K562 (cell line): Measurements from ENCODE around the gene ANXA7. TPM values are rescaled to one million over a fixed set of nuclear protein-coding genes. Genes with fewer than 3 reads are reported as not detected.

ENCODE experiments used
- ATAC-seq: fragments of 200-7000 bp; cut with Tn5 transposase; 3 replicates; pipeline ENCODE4 v1.9.1; 2020; ENCODE audit warnings: moderate library complexity
- BruUV-seq: library from RNA; stranded (reverse); fragments of 400-500 nt; replicated peaks from 2 replicates; lab custom pipeline; 2021; lab: Mats Ljungman, UMichigan
- CTCF ChIA-PET: fragments of 300-600 bp; formaldehyde crosslinking; extraction: SDS; loops from one replicate; lab custom pipeline; 2021; ENCODE audit warnings: low intra/inter-chr PET ratio; lab: Yijun Ruan, JAX
- POLR2A ChIA-PET: fragments of 300-600, 350-650 bp; sonication (Branson Sonifier 250); formaldehyde crosslinking; extraction: SDS; loops from one replicate; lab custom pipeline; 2021; ENCODE audit warnings: antibody characterized with exemption, inconsistent platforms; lab: Yijun Ruan, JAX
- DNase-seq, 4 experiments: peaks; one replicate each; pipeline versions ENCODE4 v3.0.0 to v3.0.0-alpha.2; 2011 to 2018; ENCODE audit warnings: low spot score in 3 of 4, mixed read lengths in 3 of 4; ENCODE audit errors: extremely low read depth in 1 of 4
- FAIRE-seq: peaks from 2 replicates; lab custom pipeline; 2011; peaks lifted over from hg19 to GRCh38; lab: Jason Lieb, UNC
- H2AFZ ChIP-seq: 2 replicates; pipeline ENCODE4 v1.6.0; 2011; ENCODE audit warnings: low read depth, low read length, control low read depth, inconsistent platforms
- H3K27ac ChIP-seq: fragments of 200-600 bp; 3 replicates; pipeline ENCODE4 v1.8.0; 2011; ENCODE audit warnings: low read depth, mild to moderate bottlenecking, control low read depth, inconsistent platforms, low read length, moderate library complexity, mixed read lengths; ENCODE audit errors: extremely low read depth
- H3K27me3 ChIP-seq, 2 experiments: fragments of 300-600 bp in 1 of 2; 2 replicates in 1 of 2; 3 replicates in 1 of 2; pipeline versions ENCODE4 v1.6.0 to v1.8.0; 2011; ENCODE audit warnings: inconsistent platforms in 2 of 2, low read length in 2 of 2, mild to moderate bottlenecking in 1 of 2, mixed read lengths in 1 of 2, moderate library complexity in 1 of 2; ENCODE audit not compliant: control insufficient read depth in 2 of 2, insufficient read depth in 2 of 2
- H3K36me3 ChIP-seq: fragments of 300-600 bp; 3 replicates; pipeline ENCODE4 v1.8.0; 2011; ENCODE audit warnings: mild to moderate bottlenecking, low read length, inconsistent platforms; ENCODE audit not compliant: control insufficient read depth, insufficient read depth
- H3K4me1 ChIP-seq, 2 experiments: fragments of 200-600 bp in 1 of 2; replicated peaks in 1 of 2; 2 replicates in 1 of 2; 3 replicates in 1 of 2; pipeline versions ENCODE4 v1.5.1 to v1.8.0; 2011; ENCODE audit warnings: inconsistent platforms in 2 of 2, low read length in 2 of 2, mild to moderate bottlenecking in 1 of 2, mixed read lengths in 1 of 2, moderate library complexity in 1 of 2; ENCODE audit not compliant: control insufficient read depth in 2 of 2, insufficient read depth in 2 of 2
- H3K4me2 ChIP-seq: 2 replicates; pipeline ENCODE4 v1.6.1; 2011; ENCODE audit warnings: low read length, control low read depth, inconsistent platforms, mixed read lengths; ENCODE audit not compliant: insufficient read depth
- H3K4me3 ChIP-seq: fragments of 200-600 bp; sonication (generic), shearing (Covaris generic); 2 replicates; pipeline ENCODE4 v1.5.1; 2016; ENCODE audit warnings: control low read depth, inconsistent platforms
- H3K79me2 ChIP-seq: fragments of 200-600 bp; 3 replicates; pipeline ENCODE4 v1.8.0; 2011; ENCODE audit warnings: low read length, inconsistent platforms; ENCODE audit not compliant: control insufficient read depth, insufficient read depth
- H3K9ac ChIP-seq, 2 experiments: 2 replicates each; pipeline versions ENCODE4 v1.6.0 to v1.6.1; 2011; ENCODE audit warnings: low read depth in 2 of 2, low read length in 2 of 2, control low read depth in 1 of 2, inconsistent platforms in 1 of 2, mild to moderate bottlenecking in 1 of 2, mixed read lengths in 1 of 2; ENCODE audit not compliant: insufficient read depth in 1 of 2
- H3K9me1 ChIP-seq: one replicate; pipeline ENCODE4 v1.6.0; 2011; ENCODE audit warnings: inconsistent platforms, mild to moderate bottlenecking, low read length, moderate library complexity; ENCODE audit not compliant: control insufficient read depth, insufficient read depth
- H3K9me3 ChIP-seq: replicated peaks from 2 replicates; pipeline ENCODE4 v1.5.1; 2011; ENCODE audit warnings: low read depth, low read length, inconsistent platforms; ENCODE audit not compliant: control insufficient read depth, insufficient read depth
- H4K20me1 ChIP-seq: replicated peaks from 2 replicates; pipeline ENCODE4 v1.6.1; 2011; ENCODE audit warnings: low read length, inconsistent platforms, mixed read lengths; ENCODE audit not compliant: control insufficient read depth, insufficient read depth
- BDP1 ChIP-seq: IDR thresholded peaks from 3 replicates; pipeline ENCODE4 v1.6.1; 2011; ENCODE audit not compliant: insufficient read length, insufficient read depth
- DACH1 ChIP-seq: fragments of 450-650 bp; IDR thresholded peaks from 2 replicates; pipeline ENCODE4 v1.6.1; 2018; ENCODE audit not compliant: partially characterized antibody
- HMG20A ChIP-seq: fragments of 450-650 bp; formaldehyde crosslinking; conservative IDR thresholded peaks from 2 replicates; pipeline ENCODE4 v1.4.0; 2020; ENCODE audit warnings: mild to moderate bottlenecking, mixed read lengths
- KDM5B ChIP-seq: fragments of 200-600 bp; sonication (generic); IDR thresholded peaks from 2 replicates; pipeline ENCODE4 v1.6.1; 2012; ENCODE audit warnings: low read depth, mild to moderate bottlenecking, moderate library complexity, low read length, control low read depth, inconsistent platforms; ENCODE audit not compliant: insufficient replicate concordance
- PHB ChIP-seq: fragments of 250-450 bp; sonication (Bioruptor Pico); IDR thresholded peaks from 2 replicates; pipeline ENCODE4 v1.5.0; 2021
- POLR3A ChIP-seq: IDR thresholded peaks from 2 replicates; pipeline ENCODE4 v1.6.1; 2011; ENCODE audit warnings: borderline replicate concordance, mild to moderate bottlenecking, moderate library complexity; ENCODE audit not compliant: insufficient read length, insufficient read depth; ENCODE audit errors: extremely low read depth
- TAF7 ChIP-seq: fragments of 450-650 bp; IDR thresholded peaks from 2 replicates; pipeline ENCODE4 v1.6.1; 2016; ENCODE audit warnings: missing genetic modification characterization, missing compliant biosample characterization
- YY1 ChIP-seq, 3 experiments: IDR thresholded peaks; 2 replicates each; pipeline ENCODE4 v1.6.1; 2011; ENCODE audit warnings: low read length in 2 of 3, mild to moderate bottlenecking in 2 of 3, moderate library complexity in 2 of 3, borderline replicate concordance in 1 of 3, control low read depth in 1 of 3, low read depth in 1 of 3; ENCODE audit not compliant: insufficient read depth in 3 of 3, insufficient replicate concordance in 2 of 3, control insufficient read depth in 1 of 3, insufficient read length in 1 of 3; ENCODE audit errors: extremely low read depth in 1 of 3
- ZNF384 ChIP-seq: IDR thresholded peaks from 2 replicates; pipeline ENCODE4 v1.6.1; 2012; ENCODE audit warnings: low read depth, low read length, improper control_type of control experiment
- WGBS: fragments of 100-300 bp; shearing (Covaris generic); methylation state at CpG from one replicate; pipeline ENCODE4 v1.1.6; 2016; ENCODE audit warnings: low coverage, mixed read lengths; ENCODE audit not compliant: insufficient coverage; ENCODE audit errors: missing lambda C conversion rate; 5-methylcytosine and 5-hydroxymethylcytosine counted together
- in situ Hi-C: fragments of 300-500 bp; cut with MboI; formaldehyde crosslinking; loops from 4 replicates; pipeline ENCODE4 v1.15.0; 2018; ENCODE audit warnings: inconsistent platforms, mixed read lengths
- intact Hi-C: fragments of 100-400 bp; cut with micrococcal nuclease; formaldehyde crosslinking; loops from 2 replicates; pipeline ENCODE4 v1.14.2; 2022
- polyA plus RNA-seq, 8 experiments: library from polyadenylated mRNA; depleted of rRNA in 4 of 8; stranded (reverse) in 5 of 8; unstranded in 3 of 8; fragments of >200 nt; fragmentation: Nextera tagmentation in 2 of 8; fragmentation: Illumina TruSeq in 1 of 8; extraction: Ambion mirVana in 2 of 8; extraction: Trizol in 1 of 8; gene quantifications; 2 replicates each; pipeline versions ENCODE4 v1.2.1 to v1.2.3, GENCODE V29; 2011 to 2014; ENCODE audit warnings: inconsistent platforms in 1 of 8, missing spikeins in 1 of 8
- total RNA-seq, 7 experiments: library from RNA; depleted of rRNA in 6 of 7; stranded (reverse); fragments of >200 nt in 6 of 7; fragmentation: Illumina TruSeq in 2 of 7; extraction: Trizol in 2 of 7; gene quantifications; 2 replicates each; pipeline versions ENCODE4 v1.2.1 to v1.2.3, GENCODE V29; 2011 to 2021; ENCODE audit warnings: low replicate concordance in 1 of 7
- TF ChIP-seq, protein P1 (sequence below), 2 experiments: fragments of 450-650 bp in 1 of 2; IDR thresholded peaks; 2 replicates each; pipeline ENCODE4 v1.6.1; 2011 to 2017; ENCODE audit warnings: low read depth in 2 of 2, antibody characterized with exemption in 1 of 2, borderline replicate concordance in 1 of 2, low read length in 1 of 2, mild to moderate bottlenecking in 1 of 2, mixed read lengths in 1 of 2; ENCODE audit not compliant: control insufficient read depth in 1 of 2
- TF ChIP-seq, protein P2 (sequence below): fragments of 150-350 bp; conservative IDR thresholded peaks from 2 replicates; pipeline ENCODE4 v1.6.1; 2014; ENCODE audit warnings: low read length

Gene ANXA7
- total and polyA plus RNA-seq, 9 of the 15 experiments (the other 6 are each of a cell fraction or from before 2014, with no cell fraction given), result 81.6 to 157 (median 122) TPM

DNA sequence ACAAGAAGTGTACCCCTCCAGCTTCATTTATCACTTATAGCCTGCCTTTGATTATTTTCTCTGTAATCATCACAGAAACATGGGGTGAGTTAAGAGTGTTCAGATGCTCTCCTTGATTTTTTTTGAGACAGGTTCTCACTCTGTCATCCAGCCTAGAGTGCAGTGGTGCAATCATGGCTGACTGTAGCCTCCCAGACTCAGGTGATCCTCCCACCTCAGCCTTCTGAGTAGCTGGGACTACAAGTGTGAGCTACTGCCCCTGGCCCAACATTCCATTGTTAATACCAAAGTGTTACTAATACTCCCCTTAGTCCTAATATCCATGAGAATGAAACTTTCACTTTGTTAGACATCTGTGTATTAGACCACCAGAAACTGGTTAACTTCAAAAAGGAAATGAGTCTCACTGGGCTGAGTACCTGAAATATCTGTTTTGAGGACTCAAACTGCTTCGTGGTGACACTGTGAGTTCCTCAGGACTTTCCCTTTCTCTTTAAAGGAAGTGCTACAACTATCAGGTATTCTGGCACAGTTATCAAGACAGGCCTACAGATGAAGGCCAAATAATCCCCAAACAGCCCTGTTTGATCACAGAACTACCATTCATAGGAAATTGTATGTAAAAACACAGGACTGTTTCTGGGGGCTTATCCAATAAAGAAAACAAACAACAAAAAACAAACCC lies 34.7 kb downstream of the ANXA7 start:
- TF ChIP-seq TAF7 (tag) (no peak), BDP1 (no peak), POLR3A (no peak), YY1 (IDR thresholded peaks at IDR 0.05; ENCODE audit: borderline replicate concordance in 1 of 3, control insufficient read depth in 1 of 3, extremely low read depth in 1 of 3, insufficient read depth in 3 of 3, insufficient read length in 1 of 3, insufficient replicate concordance in 2 of 3, low read depth in 1 of 3, low read length in 2 of 3) (no peak), ZNF384 (no peak), KDM5B (no peak), DACH1 (no peak), PHB (no peak), HMG20A (CRISPR knock-in tag) (no peak)
- TF ChIP-seq, protein P1, sequence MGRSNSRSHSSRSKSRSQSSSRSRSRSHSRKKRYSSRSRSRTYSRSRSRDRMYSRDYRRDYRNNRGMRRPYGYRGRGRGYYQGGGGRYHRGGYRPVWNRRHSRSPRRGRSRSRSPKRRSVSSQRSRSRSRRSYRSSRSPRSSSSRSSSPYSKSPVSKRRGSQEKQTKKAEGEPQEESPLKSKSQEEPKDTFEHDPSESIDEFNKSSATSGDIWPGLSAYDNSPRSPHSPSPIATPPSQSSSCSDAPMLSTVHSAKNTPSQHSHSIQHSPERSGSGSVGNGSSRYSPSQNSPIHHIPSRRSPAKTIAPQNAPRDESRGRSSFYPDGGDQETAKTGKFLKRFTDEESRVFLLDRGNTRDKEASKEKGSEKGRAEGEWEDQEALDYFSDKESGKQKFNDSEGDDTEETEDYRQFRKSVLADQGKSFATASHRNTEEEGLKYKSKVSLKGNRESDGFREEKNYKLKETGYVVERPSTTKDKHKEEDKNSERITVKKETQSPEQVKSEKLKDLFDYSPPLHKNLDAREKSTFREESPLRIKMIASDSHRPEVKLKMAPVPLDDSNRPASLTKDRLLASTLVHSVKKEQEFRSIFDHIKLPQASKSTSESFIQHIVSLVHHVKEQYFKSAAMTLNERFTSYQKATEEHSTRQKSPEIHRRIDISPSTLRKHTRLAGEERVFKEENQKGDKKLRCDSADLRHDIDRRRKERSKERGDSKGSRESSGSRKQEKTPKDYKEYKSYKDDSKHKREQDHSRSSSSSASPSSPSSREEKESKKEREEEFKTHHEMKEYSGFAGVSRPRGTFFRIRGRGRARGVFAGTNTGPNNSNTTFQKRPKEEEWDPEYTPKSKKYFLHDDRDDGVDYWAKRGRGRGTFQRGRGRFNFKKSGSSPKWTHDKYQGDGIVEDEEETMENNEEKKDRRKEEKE (IDR thresholded peaks at IDR 0.05; ENCODE audit: borderline replicate concordance in 1 of 2, control insufficient read depth in 1 of 2, low read depth in 2 of 2, low read length in 1 of 2), result no peak
- TF ChIP-seq, protein P2, sequence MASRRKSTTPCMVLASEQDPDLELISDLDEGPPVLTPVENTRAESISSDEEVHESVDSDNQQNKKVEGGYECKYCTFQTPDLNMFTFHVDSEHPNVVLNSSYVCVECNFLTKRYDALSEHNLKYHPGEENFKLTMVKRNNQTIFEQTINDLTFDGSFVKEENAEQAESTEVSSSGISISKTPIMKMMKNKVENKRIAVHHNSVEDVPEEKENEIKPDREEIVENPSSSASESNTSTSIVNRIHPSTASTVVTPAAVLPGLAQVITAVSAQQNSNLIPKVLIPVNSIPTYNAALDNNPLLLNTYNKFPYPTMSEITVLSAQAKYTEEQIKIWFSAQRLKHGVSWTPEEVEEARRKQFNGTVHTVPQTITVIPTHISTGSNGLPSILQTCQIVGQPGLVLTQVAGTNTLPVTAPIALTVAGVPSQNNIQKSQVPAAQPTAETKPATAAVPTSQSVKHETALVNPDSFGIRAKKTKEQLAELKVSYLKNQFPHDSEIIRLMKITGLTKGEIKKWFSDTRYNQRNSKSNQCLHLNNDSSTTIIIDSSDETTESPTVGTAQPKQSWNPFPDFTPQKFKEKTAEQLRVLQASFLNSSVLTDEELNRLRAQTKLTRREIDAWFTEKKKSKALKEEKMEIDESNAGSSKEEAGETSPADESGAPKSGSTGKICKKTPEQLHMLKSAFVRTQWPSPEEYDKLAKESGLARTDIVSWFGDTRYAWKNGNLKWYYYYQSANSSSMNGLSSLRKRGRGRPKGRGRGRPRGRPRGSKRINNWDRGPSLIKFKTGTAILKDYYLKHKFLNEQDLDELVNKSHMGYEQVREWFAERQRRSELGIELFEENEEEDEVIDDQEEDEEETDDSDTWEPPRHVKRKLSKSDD, result no peak
- no peak overlapping the region for H3K9ac ChIP-seq
- H3K27ac ChIP-seq, result no peak overlapping the region
- TSS peak; percentile 9 for BruUV-seq
- POLR2A ChIA-PET, result interaction anchor here (0.6 to 1.3 kb wide), 3 partner anchors 9 to 144 kb away, joined by 3 read pairs; no protein-coding TSS in a partner anchor
- no peaks in the 10 kb centered on the region for H3K9me1 ChIP-seq
- H3K4me2 ChIP-seq, result no peak overlapping the region
- WGBS, result 73% methylated on average over 1 of the region's 1 CpG
- no peaks in the 10 kb centered on the region for H3K9me3 ChIP-seq
- no peaks in the 10 kb centered on the region for H3K79me2 ChIP-seq
- no peak overlapping the region for H3K4me3 ChIP-seq
- DNase-seq (no peak), ATAC-seq (no peak), FAIRE-seq (no peak)
- H3K27me3 ChIP-seq, result no peaks in the 10 kb centered on the region
- intact Hi-C loops, result no loop called here
- H3K4me1 ChIP-seq, result no peaks in the 10 kb centered on the region
- H4K20me1 ChIP-seq, result no peaks in the 10 kb centered on the region
- H2AFZ ChIP-seq, result no peak overlapping the region
- H3K36me3 ChIP-seq, result peaks cover 88% of the 10 kb centered on the region
- CTCF ChIA-PET, result no interaction called here
- in situ Hi-C loops, result no loop called here
